Osteoblast (primary cell): Measurements from ENCODE around the gene WNK1. TPM values are rescaled to one million over a fixed set of nuclear protein-coding genes. Genes with fewer than 3 reads are reported as not detected.
A peak's percentile ranks its signal among the peaks of the same experiment; 100 is the strongest.

Experiments
- DNase-seq: peaks from one replicate; pipeline ENCODE4 v3.0.0; 2011; ENCODE audit warnings: low spot score, mixed read lengths; ENCODE audit not compliant: insufficient read length; ENCODE audit errors: missing footprints
- H2AFZ ChIP-seq: 2 replicates; pipeline ENCODE4 v1.6.0; 2011; ENCODE audit warnings: mild to moderate bottlenecking, low read length
- H3K27ac ChIP-seq: 2 replicates; pipeline ENCODE4 v1.5.1; 2011; ENCODE audit warnings: mild to moderate bottlenecking, low read depth, low read length, moderate library complexity
- H3K27me3 ChIP-seq: 2 replicates; pipeline ENCODE4 v1.6.0; 2012; ENCODE audit warnings: mild to moderate bottlenecking, control low read depth, inconsistent platforms, low read length, moderate library complexity; ENCODE audit not compliant: insufficient read depth
- H3K36me3 ChIP-seq: 2 replicates; pipeline ENCODE4 v1.5.1; 2011; ENCODE audit warnings: mild to moderate bottlenecking, low read length, control low read depth, moderate library complexity; ENCODE audit not compliant: insufficient read depth
- H3K4me1 ChIP-seq: 2 replicates; pipeline ENCODE4 v1.5.1; 2011; ENCODE audit warnings: mild to moderate bottlenecking, low read length, control low read depth, moderate library complexity; ENCODE audit not compliant: insufficient read depth
- H3K4me2 ChIP-seq: 2 replicates; pipeline ENCODE4 v1.6.0; 2011; ENCODE audit warnings: mild to moderate bottlenecking, low read length; ENCODE audit not compliant: insufficient read depth
- H3K4me3 ChIP-seq: fragments of 200-600 bp; sonication (generic); 3 replicates; pipeline ENCODE4 v1.5.1; 2012; ENCODE audit warnings: mild to moderate bottlenecking, low read length, inconsistent platforms; ENCODE audit not compliant: insufficient read depth
- H3K79me2 ChIP-seq: 2 replicates; pipeline ENCODE4 v1.6.0; 2012; ENCODE audit warnings: mild to moderate bottlenecking, low read length, control low read depth, inconsistent platforms; ENCODE audit not compliant: insufficient read depth
- H3K9me3 ChIP-seq: 2 replicates; pipeline ENCODE4 v1.5.1; 2011; ENCODE audit warnings: low read depth, low read length, control low read depth
- H4K20me1 ChIP-seq: 2 replicates; pipeline ENCODE4 v1.6.0; 2012; ENCODE audit warnings: mild to moderate bottlenecking, low read length, control low read depth; ENCODE audit not compliant: insufficient read depth
- total RNA-seq: library from RNA; depleted of rRNA; stranded (reverse); fragments of >200 nt; gene quantifications from 2 replicates; pipeline ENCODE4 v1.2.3, GENCODE V29; 2012
- TF ChIP-seq, protein P1 (sequence below): IDR thresholded peaks from 2 replicates; pipeline ENCODE4 v1.5.1; 2011; ENCODE audit warnings: mild to moderate bottlenecking, low read depth, low read length, moderate library complexity; ENCODE audit errors: extremely low read depth

WNK1 gene
- total RNA-seq, 1 donor: 110 TPM

DNA sequence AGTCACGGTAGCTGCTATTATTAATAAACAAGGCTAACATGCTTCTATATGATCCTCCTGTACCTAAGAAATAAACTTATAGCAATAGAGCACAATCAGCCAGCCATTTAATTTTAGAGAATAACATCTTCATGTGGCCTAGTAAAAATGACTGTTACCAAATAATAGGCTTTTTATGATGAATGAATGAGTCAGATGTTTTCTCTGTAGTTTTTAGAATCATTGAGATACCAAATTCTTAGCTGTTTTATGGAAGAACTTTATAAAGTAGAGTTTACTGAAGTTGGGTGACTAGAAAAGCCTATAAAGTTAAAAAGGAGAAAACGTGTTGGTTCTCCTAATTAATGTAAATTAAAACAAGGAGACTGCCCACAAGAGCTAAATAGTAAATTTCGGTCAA, 40.7 kb downstream of the WNK1 start:
- Histone ChIP-seq H4K20me1 (peaks cover 61% of the 10 kb centered on the region), H3K36me3 (no peaks in the 10 kb centered on the region), H3K79me2 (peaks cover 98% of the 10 kb centered on the region), H3K4me2 (no peak overlapping the region), H3K4me3 (no peak overlapping the region), H3K27me3 (no peaks in the 10 kb centered on the region), H2AFZ (no peak overlapping the region), H3K9me3 (no peaks in the 10 kb centered on the region), H3K4me1 (peaks cover 27% of the 10 kb centered on the region), H3K27ac (peak overlapping the region; percentile 49)
- peak; percentile 50 for DNase-seq
- TF ChIP-seq, protein P1, sequence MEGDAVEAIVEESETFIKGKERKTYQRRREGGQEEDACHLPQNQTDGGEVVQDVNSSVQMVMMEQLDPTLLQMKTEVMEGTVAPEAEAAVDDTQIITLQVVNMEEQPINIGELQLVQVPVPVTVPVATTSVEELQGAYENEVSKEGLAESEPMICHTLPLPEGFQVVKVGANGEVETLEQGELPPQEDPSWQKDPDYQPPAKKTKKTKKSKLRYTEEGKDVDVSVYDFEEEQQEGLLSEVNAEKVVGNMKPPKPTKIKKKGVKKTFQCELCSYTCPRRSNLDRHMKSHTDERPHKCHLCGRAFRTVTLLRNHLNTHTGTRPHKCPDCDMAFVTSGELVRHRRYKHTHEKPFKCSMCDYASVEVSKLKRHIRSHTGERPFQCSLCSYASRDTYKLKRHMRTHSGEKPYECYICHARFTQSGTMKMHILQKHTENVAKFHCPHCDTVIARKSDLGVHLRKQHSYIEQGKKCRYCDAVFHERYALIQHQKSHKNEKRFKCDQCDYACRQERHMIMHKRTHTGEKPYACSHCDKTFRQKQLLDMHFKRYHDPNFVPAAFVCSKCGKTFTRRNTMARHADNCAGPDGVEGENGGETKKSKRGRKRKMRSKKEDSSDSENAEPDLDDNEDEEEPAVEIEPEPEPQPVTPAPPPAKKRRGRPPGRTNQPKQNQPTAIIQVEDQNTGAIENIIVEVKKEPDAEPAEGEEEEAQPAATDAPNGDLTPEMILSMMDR: no peak

GRCh38 chr12:793711-794110, 41.3 kb downstream of the WNK1 start:
- peaks cover 97% of the 10 kb centered on the region for H3K79me2 ChIP-seq
- peak overlapping the region; percentile 16 for H3K27ac ChIP-seq
- no peaks in the 10 kb centered on the region for H3K9me3 ChIP-seq
- no peak overlapping the region for H2AFZ ChIP-seq
- H3K4me1 ChIP-seq: peaks cover 27% of the 10 kb centered on the region
- H3K4me3 ChIP-seq: no peak overlapping the region
- no peaks in the 10 kb centered on the region for H3K27me3 ChIP-seq
- no peak overlapping the region for H3K4me2 ChIP-seq
- DNase-seq: no peak
- no peaks in the 10 kb centered on the region for H3K36me3 ChIP-seq
- peaks cover 60% of the 10 kb centered on the region for H4K20me1 ChIP-seq
- TF ChIP-seq, protein P1: no peak

GRCh38 chr12:795305-795704, 42.9 kb downstream of the WNK1 start:
- peaks cover 96% of the 10 kb centered on the region for H3K79me2 ChIP-seq
- no peaks in the 10 kb centered on the region for H3K36me3 ChIP-seq
- no peak overlapping the region for H3K27ac ChIP-seq
- TF ChIP-seq, protein P1: no peak
- H3K4me2 ChIP-seq: no peak overlapping the region
- no peaks in the 10 kb centered on the region for H3K27me3 ChIP-seq
- peaks cover 56% of the 10 kb centered on the region for H4K20me1 ChIP-seq
- DNase-seq: no peak
- peaks cover 19% of the 10 kb centered on the region for H3K4me1 ChIP-seq
- no peak overlapping the region for H2AFZ ChIP-seq
- H3K9me3 ChIP-seq: no peaks in the 10 kb centered on the region
- H3K4me3 ChIP-seq: no peak overlapping the region

- no peak overlapping the region for H2AFZ ChIP-seq
- no peaks in the 10 kb centered on the region for H3K9me3 ChIP-seq
- no peak overlapping the region for H3K4me3 ChIP-seq
- H3K4me1 ChIP-seq: peaks cover 20% of the 10 kb centered on the region
- H3K27ac ChIP-seq: no peak overlapping the region
- no peaks in the 10 kb centered on the region for H3K36me3 ChIP-seq
- H4K20me1 ChIP-seq: peaks cover 41% of the 10 kb centered on the region
- no peak for DNase-seq
- peaks cover 97% of the 10 kb centered on the region for H3K79me2 ChIP-seq
- H3K4me2 ChIP-seq: no peak overlapping the region
- TF ChIP-seq, protein P1: no peak
- no peaks in the 10 kb centered on the region for H3K27me3 ChIP-seq
These were observed 48.0 kb downstream of the WNK1 start for GRCh38 chr12:800401-800800.
